Natural killer cell treated with Interleukin-12 subunit alpha and Interleukin-12 subunit beta and Interleukin-15 and Interleukin-18, amount 100 ng/mL, for 72 hours (primary cell): ENCODE results near the gene CASQ2. TPM values are rescaled to one million over a fixed set of nuclear protein-coding genes. Genes with fewer than 3 reads are reported as not detected.

Source experiments
- ATAC-seq, 2 donors: fragments of 150-1000 bp; cut with Tn5 transposase in 1 of 2; sonication (Bioruptor Pico), chemical (Tn5 transposase) in 1 of 2; 2 replicates each; pipeline ENCODE4 v1.10.0; 2021
- DNase-seq: peaks from one replicate; pipeline ENCODE4 v3.0.0; 2022; ENCODE audit warnings: low spot score
- H3K27ac Mint-ChIP-seq, 2 donors: 1 replicate in 1 of 2; 2 replicates in 1 of 2; pipeline ENCODE4 v1.8.0; 2022; ENCODE audit warnings: mixed read lengths in 2 of 2, mild to moderate bottlenecking in 1 of 2, moderate library complexity in 1 of 2
- H3K27me3 Mint-ChIP-seq, 2 donors: 1 replicate in 1 of 2; 2 replicates in 1 of 2; pipeline ENCODE4 v1.8.0; 2022; ENCODE audit warnings: mixed read lengths in 2 of 2
- H3K36me3 Mint-ChIP-seq: one replicate; pipeline ENCODE4 v1.8.0; 2022; ENCODE audit warnings: mixed read lengths
- H3K4me1 Mint-ChIP-seq, 2 donors: 1 replicate in 1 of 2; 2 replicates in 1 of 2; pipeline ENCODE4 v1.8.0; 2022; ENCODE audit warnings: low read depth in 2 of 2, mixed read lengths in 2 of 2, mild to moderate bottlenecking in 1 of 2
- H3K4me3 Mint-ChIP-seq: one replicate; pipeline ENCODE4 v1.8.0; 2022; ENCODE audit warnings: mixed read lengths
- H3K9me3 Mint-ChIP-seq: 2 replicates; pipeline ENCODE4 v1.8.0; 2022; ENCODE audit warnings: mixed read lengths
- total RNA-seq, 2 donors: library from RNA; stranded (reverse); gene quantifications; one replicate each; pipeline ENCODE4 v1.2.3, GENCODE V29; 2022

CASQ2 gene
- total RNA-seq, 2 donors from 2014 or later, result not detected

- no peaks in the 10 kb centered on the region for H3K4me1 Mint-ChIP-seq
- no peak for ATAC-seq
- no peak overlapping the region for H3K27ac Mint-ChIP-seq
- no peaks in the 10 kb centered on the region for H3K36me3 Mint-ChIP-seq
- H3K9me3 Mint-ChIP-seq, result no peaks in the 10 kb centered on the region
- peaks cover 16 to 27% of the 10 kb centered on the region in 2 donors for H3K27me3 Mint-ChIP-seq
- no peak for DNase-seq
- no peak overlapping the region for H3K4me3 Mint-ChIP-seq
Measured at GRCh38 chr1:115765091-115765490, 3.4 kb downstream of the CASQ2 start.

DNA sequence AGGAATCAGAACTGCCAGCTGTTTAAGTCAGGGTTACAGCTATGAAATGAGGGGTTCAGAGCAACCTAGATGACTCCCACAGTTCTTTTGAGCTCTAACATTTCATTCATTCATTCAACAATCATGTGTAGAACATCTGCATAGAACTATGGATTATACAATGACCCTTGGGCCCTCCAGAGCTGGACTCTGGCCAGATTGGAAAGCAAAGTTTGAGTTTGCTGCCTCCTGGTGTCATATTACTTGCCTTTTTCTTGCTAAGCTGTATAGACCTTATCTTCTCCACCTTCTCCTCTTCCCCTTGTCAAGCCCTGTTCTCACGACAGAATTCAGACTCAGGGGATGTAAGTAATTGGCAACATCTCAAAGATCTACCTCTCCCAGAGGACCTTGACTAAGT, 4.0 kb downstream of the CASQ2 start:
- no peaks in the 10 kb centered on the region for H3K4me1 Mint-ChIP-seq
- H3K4me3 Mint-ChIP-seq, result no peak overlapping the region
- no peak for ATAC-seq
- no peak for DNase-seq
- peaks cover 15 to 26% of the 10 kb centered on the region in 2 donors for H3K27me3 Mint-ChIP-seq
- H3K9me3 Mint-ChIP-seq, result no peaks in the 10 kb centered on the region
- no peaks in the 10 kb centered on the region for H3K36me3 Mint-ChIP-seq
- H3K27ac Mint-ChIP-seq, result no peak overlapping the region

DNA sequence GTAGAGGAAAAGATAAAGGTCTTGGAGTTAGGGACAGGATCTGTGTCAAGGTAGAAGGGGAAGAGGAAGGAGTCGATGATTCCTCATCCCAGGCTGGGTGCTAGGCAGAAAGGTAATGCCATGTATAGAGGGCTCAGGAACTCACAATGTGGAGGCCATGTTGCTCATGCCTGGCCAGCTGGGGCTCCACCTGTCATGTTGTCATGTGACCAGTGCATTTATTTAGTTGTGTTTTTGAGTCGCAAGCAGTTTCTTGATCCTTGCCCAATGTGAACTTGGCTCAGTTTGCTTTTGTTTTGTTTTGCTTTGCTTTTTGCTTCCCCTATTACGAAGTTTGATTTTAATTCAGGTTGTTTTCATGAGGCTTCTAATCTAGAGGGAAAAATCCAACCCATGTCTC, 5.7 kb downstream of the CASQ2 start:
- Mint-ChIP-seq H3K4me3 (no peak overlapping the region), H3K27me3 (peaks cover 19 to 29% of the 10 kb centered on the region in 2 donors), H3K4me1 (no peaks in the 10 kb centered on the region), H3K36me3 (no peaks in the 10 kb centered on the region), H3K27ac (no peak overlapping the region), H3K9me3 (no peaks in the 10 kb centered on the region)
- ATAC-seq, result no peak
- no peak for DNase-seq

- ATAC-seq (no peak), DNase-seq (no peak)
- Mint-ChIP-seq H3K27ac (no peak overlapping the region), H3K36me3 (no peaks in the 10 kb centered on the region), H3K4me3 (no peak overlapping the region), H3K27me3 (peaks cover 19 to 27% of the 10 kb centered on the region in 2 donors), H3K4me1 (no peaks in the 10 kb centered on the region), H3K9me3 (no peaks in the 10 kb centered on the region)
Measured at GRCh38 chr1:115761601-115762302, 6.8 kb downstream of the CASQ2 start.

DNA sequence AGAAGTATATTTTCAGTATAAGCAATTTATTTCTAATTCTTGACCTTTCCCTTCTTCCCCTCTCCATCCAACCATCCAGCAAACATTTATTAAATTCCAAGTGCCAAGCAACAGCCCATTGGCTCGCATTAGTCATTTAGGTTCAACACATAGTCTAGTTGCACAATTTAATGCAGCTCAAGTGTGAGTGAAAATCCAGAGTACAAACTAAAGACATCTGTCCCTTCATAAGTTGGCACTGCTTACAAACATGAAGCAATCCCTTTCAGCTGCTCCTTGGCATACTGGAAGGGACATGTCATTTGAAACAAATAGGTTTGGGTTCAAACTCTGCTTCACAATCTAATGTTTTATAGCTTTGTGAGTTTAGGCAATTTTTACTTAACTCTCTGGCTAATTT, 10.7 kb downstream of the CASQ2 start:
- H3K36me3 Mint-ChIP-seq, result no peaks in the 10 kb centered on the region
- H3K4me3 Mint-ChIP-seq, result no peak overlapping the region
- no peaks in the 10 kb centered on the region for H3K9me3 Mint-ChIP-seq
- ATAC-seq (no peak), DNase-seq (no peak)
- H3K4me1 Mint-ChIP-seq, result no peaks in the 10 kb centered on the region
- H3K27ac Mint-ChIP-seq, result no peak overlapping the region
- H3K27me3 Mint-ChIP-seq, result peaks cover 11 to 25% of the 10 kb centered on the region in 2 donors

DNA sequence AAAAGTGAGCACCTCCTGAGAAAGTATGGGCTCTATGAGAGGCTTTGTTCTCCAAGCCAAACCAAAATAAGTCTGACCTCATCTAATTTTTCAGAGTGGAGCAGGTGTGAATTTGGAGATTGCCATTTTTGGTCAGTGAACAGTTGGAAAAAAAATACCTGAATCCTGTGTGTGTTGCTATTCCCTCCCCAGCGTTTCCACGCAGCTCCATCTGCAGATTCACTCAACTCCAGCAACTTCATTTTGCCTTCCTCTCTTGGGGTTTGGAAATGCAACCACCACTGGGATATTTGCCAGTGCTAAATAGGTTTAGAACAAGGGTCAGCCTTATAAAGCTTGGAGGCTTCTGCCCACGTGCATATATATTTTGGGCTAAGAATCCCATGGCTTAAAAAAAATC, 11.2 kb downstream of the CASQ2 start:
- no peak overlapping the region for H3K4me3 Mint-ChIP-seq
- no peak for DNase-seq
- ATAC-seq, result no peak

GRCh38 chr1:115755456-115756370, 12.8 kb downstream of the CASQ2 start:
- Mint-ChIP-seq H3K36me3 (no peaks in the 10 kb centered on the region), H3K27ac (no peak overlapping the region), H3K27me3 (peaks cover 17 to 31% of the 10 kb centered on the region in 2 donors), H3K4me1 (no peaks in the 10 kb centered on the region), H3K4me3 (no peak overlapping the region), H3K9me3 (no peaks in the 10 kb centered on the region)
- no peak for ATAC-seq
- DNase-seq, result no peak

More for the DNA sequence above, 11.2 kb downstream of the CASQ2 start:
- no peak overlapping the region for H3K27ac Mint-ChIP-seq
- H3K27me3 Mint-ChIP-seq, result peaks cover 13 to 25% of the 10 kb centered on the region in 2 donors
- H3K9me3 Mint-ChIP-seq, result no peaks in the 10 kb centered on the region
- no peaks in the 10 kb centered on the region for H3K36me3 Mint-ChIP-seq
- H3K4me1 Mint-ChIP-seq, result no peaks in the 10 kb centered on the region

- Mint-ChIP-seq H3K36me3 (no peaks in the 10 kb centered on the region), H3K4me3 (no peak overlapping the region), H3K4me1 (no peaks in the 10 kb centered on the region), H3K27me3 (peaks cover 19 to 31% of the 10 kb centered on the region in 2 donors), H3K27ac (no peak overlapping the region), H3K9me3 (no peaks in the 10 kb centered on the region)
- ATAC-seq (no peak), DNase-seq (no peak)
Measured at GRCh38 chr1:115753830-115754229, 14.7 kb downstream of the CASQ2 start.

DNA sequence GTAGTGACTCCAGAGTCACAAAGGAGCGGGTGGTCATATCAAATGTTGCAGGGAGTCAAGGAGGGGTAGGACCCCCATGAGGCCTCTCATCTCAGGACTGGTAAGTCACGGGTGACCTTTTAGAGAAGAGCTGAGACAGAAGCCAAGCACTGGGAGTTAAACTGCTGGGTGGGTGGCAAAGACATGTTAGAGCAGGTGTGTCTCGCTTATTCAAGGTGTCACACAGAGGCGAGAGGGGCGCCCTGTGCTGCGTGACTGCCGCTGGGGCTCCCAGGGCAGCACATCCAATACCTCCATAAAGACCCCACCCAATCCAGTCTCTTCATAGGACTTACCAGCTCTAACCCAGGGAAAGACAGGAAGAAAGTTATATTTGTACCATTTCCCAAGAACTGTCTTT, 15.2 kb downstream of the CASQ2 start:
- DNase-seq, result no peak
- H3K4me3 Mint-ChIP-seq, result no peak overlapping the region
- peaks cover 18 to 31% of the 10 kb centered on the region in 2 donors for H3K27me3 Mint-ChIP-seq
- H3K9me3 Mint-ChIP-seq, result no peaks in the 10 kb centered on the region
- no peaks in the 10 kb centered on the region for H3K36me3 Mint-ChIP-seq
- no peak for ATAC-seq
- H3K4me1 Mint-ChIP-seq, result no peaks in the 10 kb centered on the region
- H3K27ac Mint-ChIP-seq, result no peak overlapping the region

DNA sequence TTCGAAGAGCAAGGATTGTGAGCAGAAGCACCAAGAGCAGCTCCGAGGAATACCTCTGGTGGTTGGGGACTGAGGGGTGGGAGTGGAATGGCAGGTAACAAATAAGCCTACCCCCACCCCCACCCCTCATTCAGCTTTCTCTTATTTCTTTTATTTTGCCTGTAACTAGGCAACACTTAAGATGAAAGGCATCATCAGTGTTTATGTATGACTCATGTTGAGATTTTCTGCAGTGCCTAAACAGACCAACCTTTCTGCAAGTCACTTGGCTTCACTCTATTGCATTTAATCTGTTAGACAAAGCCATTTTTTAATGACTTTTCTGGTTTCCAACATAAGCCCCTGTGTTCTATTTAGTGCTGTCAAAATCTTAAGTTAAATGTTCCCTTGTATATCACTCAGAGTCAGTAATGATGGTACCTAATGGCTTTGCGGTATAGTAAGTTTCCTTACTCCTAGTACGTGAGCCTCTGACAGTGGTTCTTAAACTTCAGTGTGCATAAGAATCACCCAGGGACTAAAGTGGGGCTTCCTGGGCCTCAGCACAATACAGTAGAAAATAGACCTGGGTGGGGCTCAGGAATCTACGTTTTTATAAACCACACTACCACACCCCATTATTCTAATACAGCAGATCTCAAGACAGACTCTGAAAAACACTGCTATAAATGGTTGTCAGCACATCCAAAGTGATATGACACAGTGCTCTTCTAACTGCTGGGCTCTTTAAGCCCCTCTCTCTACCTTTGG, 19.9 kb downstream of the CASQ2 start:
- Mint-ChIP-seq H3K36me3 (no peaks in the 10 kb centered on the region), H3K27ac (no peak overlapping the region), H3K9me3 (no peaks in the 10 kb centered on the region), H3K27me3 (peaks cover 32 to 57% of the 10 kb centered on the region in 2 donors), H3K4me3 (no peak overlapping the region), H3K4me1 (no peaks in the 10 kb centered on the region)
- ATAC-seq (no peak), DNase-seq (no peak)

- Mint-ChIP-seq H3K4me1 (no peaks in the 10 kb centered on the region), H3K27me3 (peaks cover 26 to 49% of the 10 kb centered on the region in 2 donors), H3K4me3 (no peak overlapping the region), H3K36me3 (no peaks in the 10 kb centered on the region), H3K27ac (no peak overlapping the region), H3K9me3 (no peaks in the 10 kb centered on the region)
- ATAC-seq, result no peak
- DNase-seq, result no peak
Measured at GRCh38 chr1:115746021-115746690, 22.4 kb downstream of the CASQ2 start.

DNA sequence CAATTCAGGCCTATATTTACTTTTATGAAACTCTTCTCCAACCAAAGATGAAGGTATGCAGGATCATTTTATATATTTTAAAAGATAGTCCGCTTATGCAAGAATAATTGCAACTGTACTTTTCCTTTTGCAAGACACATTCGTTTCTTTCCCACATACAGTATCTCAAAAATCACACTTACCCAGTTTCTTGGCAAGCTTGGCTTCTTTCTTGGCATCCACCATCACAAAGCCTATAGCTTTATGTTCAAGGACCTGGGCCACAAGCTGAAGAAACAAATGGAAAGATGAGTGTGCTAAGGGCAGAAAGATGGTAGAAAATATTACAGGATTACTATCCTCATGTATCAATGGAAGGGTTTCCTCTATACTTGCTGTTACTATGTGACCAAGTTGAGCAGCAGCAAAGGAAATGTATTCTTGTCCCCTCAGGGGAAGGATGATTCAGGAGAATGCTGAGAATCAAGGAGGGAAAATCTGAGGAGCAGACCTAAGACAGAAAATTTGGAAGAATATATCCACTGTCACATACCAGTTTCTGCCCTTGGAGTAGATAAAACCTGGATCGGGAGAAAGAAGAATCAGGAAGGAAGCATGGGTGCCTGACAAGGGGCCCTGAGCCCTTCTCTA, 23.8 kb downstream of the CASQ2 start:
- Mint-ChIP-seq H3K27me3 (peaks cover 27 to 49% of the 10 kb centered on the region in 2 donors), H3K9me3 (no peaks in the 10 kb centered on the region), H3K36me3 (no peaks in the 10 kb centered on the region), H3K4me1 (no peaks in the 10 kb centered on the region), H3K4me3 (no peak overlapping the region), H3K27ac (no peak overlapping the region)
- ATAC-seq (no peak), DNase-seq (no peak)

GRCh38 chr1:115740811-115741210, 27.7 kb downstream of the CASQ2 start:
- Mint-ChIP-seq H3K4me1 (no peaks in the 10 kb centered on the region), H3K9me3 (no peaks in the 10 kb centered on the region), H3K27ac (no peak overlapping the region), H3K27me3 (peaks cover 21 to 25% of the 10 kb centered on the region in 2 donors), H3K36me3 (no peaks in the 10 kb centered on the region), H3K4me3 (no peak overlapping the region)
- DNase-seq (no peak), ATAC-seq (no peak)
